ENCODE results near the gene MELTF.

The MELTF gene

GRCh38 chr3:197000211-197000610 lies 29.4 kb downstream of the MELTF start:
- H3K9ac ChIP-seq (ENCODE audit: insufficient read length, low read depth): no peak overlapping the region
- no peak for DNase-seq (ENCODE audit: low read depth, low spot score)
- no peak overlapping the region for H3K4me3 ChIP-seq (ENCODE audit: insufficient read length, low read depth)

GRCh38 chr3:196998966-196999760 lies 30.5 kb downstream of the MELTF start:
- peaks cover 8% of the 10 kb centered on the region for H3K36me3 ChIP-seq (ENCODE audit: insufficient read depth, insufficient read length, low read length)
- no peaks in the 10 kb centered on the region for H3K27me3 ChIP-seq (ENCODE audit: insufficient read depth, insufficient read length)
- no peak overlapping the region for H3K9ac ChIP-seq (ENCODE audit: insufficient read length, low read depth)
- no peak overlapping the region for H3K4me3 ChIP-seq (ENCODE audit: insufficient read length, low read depth)
- H3K9me3 ChIP-seq (ENCODE audit: insufficient read depth, low read length): no peaks in the 10 kb centered on the region
- DNase-seq (ENCODE audit: low read depth, low spot score): no peak
- no peak for TF ChIP-seq YY1 (IDR thresholded peaks at IDR 0.05; ENCODE audit: insufficient read depth, insufficient read length)
- no peak for TF ChIP-seq ZNF274 (IDR thresholded peaks at IDR 0.05; ENCODE audit: low read depth, low read length)
- TF ChIP-seq SUZ12 (IDR thresholded peaks at IDR 0.05; ENCODE audit: extremely low read depth, insufficient read depth, insufficient read length): no peak
- H3K4me1 ChIP-seq (ENCODE audit: insufficient read depth, insufficient read length): peaks cover 16% of the 10 kb centered on the region

More at GRCh38 chr3:197000211-197000610, 29.4 kb downstream of the MELTF start:
- Histone ChIP-seq H3K9me3 (ENCODE audit: insufficient read depth, low read length) (no peaks in the 10 kb centered on the region), H3K36me3 (ENCODE audit: insufficient read depth, insufficient read length, low read length) (peaks cover 18% of the 10 kb centered on the region), H3K27me3 (ENCODE audit: insufficient read depth, insufficient read length) (peaks cover 5% of the 10 kb centered on the region), H3K4me1 (ENCODE audit: insufficient read depth, insufficient read length) (peaks cover 14% of the 10 kb centered on the region)
- no peak for TF ChIP-seq YY1 (IDR thresholded peaks at IDR 0.05; ENCODE audit: insufficient read depth, insufficient read length)
- TF ChIP-seq ZNF274 (IDR thresholded peaks at IDR 0.05; ENCODE audit: low read depth, low read length): no peak
- no peak for TF ChIP-seq SUZ12 (IDR thresholded peaks at IDR 0.05; ENCODE audit: extremely low read depth, insufficient read depth, insufficient read length)

GRCh38 chr3:196997311-196997710 lies 32.3 kb downstream of the MELTF start:
- H3K27me3 ChIP-seq (ENCODE audit: insufficient read depth, insufficient read length): no peaks in the 10 kb centered on the region
- DNase-seq (ENCODE audit: low read depth, low spot score): no peak
- peaks cover 11% of the 10 kb centered on the region for H3K4me1 ChIP-seq (ENCODE audit: insufficient read depth, insufficient read length)
- H3K9ac ChIP-seq (ENCODE audit: insufficient read length, low read depth): no peak overlapping the region
- H3K9me3 ChIP-seq (ENCODE audit: insufficient read depth, low read length): no peaks in the 10 kb centered on the region
- TF ChIP-seq SUZ12 (IDR thresholded peaks at IDR 0.05; ENCODE audit: extremely low read depth, insufficient read depth, insufficient read length) (no peak), ZNF274 (IDR thresholded peaks at IDR 0.05; ENCODE audit: low read depth, low read length) (no peak), YY1 (IDR thresholded peaks at IDR 0.05; ENCODE audit: insufficient read depth, insufficient read length) (no peak)
- no peak overlapping the region for H3K4me3 ChIP-seq (ENCODE audit: insufficient read length, low read depth)
- peaks cover 5% of the 10 kb centered on the region for H3K36me3 ChIP-seq (ENCODE audit: insufficient read depth, insufficient read length, low read length)

GRCh38 chr3:196996454-196997265 lies 33.0 kb downstream of the MELTF start:
- Histone ChIP-seq H3K9me3 (ENCODE audit: insufficient read depth, low read length) (no peaks in the 10 kb centered on the region), H3K4me3 (ENCODE audit: insufficient read length, low read depth) (no peak overlapping the region), H3K27me3 (ENCODE audit: insufficient read depth, insufficient read length) (no peaks in the 10 kb centered on the region), H3K4me1 (ENCODE audit: insufficient read depth, insufficient read length) (peaks cover 11% of the 10 kb centered on the region), H3K9ac (ENCODE audit: insufficient read length, low read depth) (no peak overlapping the region), H3K36me3 (ENCODE audit: insufficient read depth, insufficient read length, low read length) (peaks cover under 1% of the 10 kb centered on the region)
- DNase-seq (ENCODE audit: low read depth, low spot score): no peak
- TF ChIP-seq ZNF274 (IDR thresholded peaks at IDR 0.05; ENCODE audit: low read depth, low read length) (no peak), YY1 (IDR thresholded peaks at IDR 0.05; ENCODE audit: insufficient read depth, insufficient read length) (no peak)

DNA sequence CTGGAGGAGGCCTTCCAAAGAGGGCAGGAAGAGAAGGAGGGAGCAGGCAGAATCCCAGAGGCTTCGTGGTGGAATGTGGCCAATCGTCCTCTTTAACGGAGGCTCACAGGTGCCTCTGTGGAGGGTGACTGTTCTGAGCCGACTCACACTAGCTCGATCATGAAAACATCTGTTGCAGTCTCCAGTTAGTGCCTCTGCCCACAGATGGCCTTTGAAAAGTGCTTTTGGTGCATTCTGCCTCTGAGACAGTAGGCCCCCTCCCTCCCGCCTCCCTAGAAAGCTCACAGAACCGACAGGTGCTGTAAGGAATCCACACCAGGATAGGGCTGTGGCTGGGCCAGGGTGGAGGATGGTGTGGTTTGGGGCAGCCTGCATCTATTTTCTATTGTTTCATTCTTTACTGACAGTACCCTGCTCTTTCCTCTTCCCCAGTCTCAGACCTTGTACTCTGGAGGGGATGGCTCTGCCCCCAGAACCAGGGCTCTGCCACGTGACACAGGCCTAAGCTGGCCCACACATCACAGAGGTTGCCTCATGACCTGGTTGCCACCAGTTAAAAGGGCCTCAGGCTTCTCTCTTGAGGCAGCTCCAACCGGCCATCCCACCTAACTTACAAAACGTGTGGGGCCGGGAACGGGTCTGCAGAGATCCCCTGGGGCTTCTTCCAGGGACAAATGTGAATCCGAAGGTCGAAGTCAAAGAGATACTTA lies 33.8 kb downstream of the MELTF start:
- Histone ChIP-seq H3K9ac (ENCODE audit: insufficient read length, low read depth) (no peak overlapping the region), H3K36me3 (ENCODE audit: insufficient read depth, insufficient read length, low read length) (no peaks in the 10 kb centered on the region), H3K4me3 (ENCODE audit: insufficient read length, low read depth) (no peak overlapping the region), H3K4me1 (ENCODE audit: insufficient read depth, insufficient read length) (peaks cover 11% of the 10 kb centered on the region), H3K27me3 (ENCODE audit: insufficient read depth, insufficient read length) (no peaks in the 10 kb centered on the region), H3K9me3 (ENCODE audit: insufficient read depth, low read length) (no peaks in the 10 kb centered on the region)
- TF ChIP-seq SUZ12 (IDR thresholded peaks at IDR 0.05; ENCODE audit: extremely low read depth, insufficient read depth, insufficient read length) (no peak), ZNF274 (IDR thresholded peaks at IDR 0.05; ENCODE audit: low read depth, low read length) (no peak), YY1 (IDR thresholded peaks at IDR 0.05; ENCODE audit: insufficient read depth, insufficient read length) (no peak)
- DNase-seq (ENCODE audit: low read depth, low spot score): no peak

DNA sequence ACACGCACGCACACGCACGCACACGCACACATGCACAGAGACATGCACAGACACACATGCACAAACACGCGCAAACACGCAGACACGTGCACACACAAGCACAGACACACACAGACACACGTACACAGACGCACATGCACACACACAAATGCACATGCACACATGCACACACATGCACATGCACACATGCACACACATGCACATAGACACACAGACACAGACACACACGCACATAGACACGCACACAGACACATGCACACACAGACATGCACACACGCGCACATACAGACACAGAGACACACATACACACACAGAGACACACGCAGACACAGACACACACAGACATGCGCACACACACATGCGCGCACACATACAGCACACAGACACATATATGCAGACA lies 34.6 kb downstream of the MELTF start:
- Histone ChIP-seq H3K36me3 (ENCODE audit: insufficient read depth, insufficient read length, low read length) (no peaks in the 10 kb centered on the region), H3K4me1 (ENCODE audit: insufficient read depth, insufficient read length) (peaks cover 11% of the 10 kb centered on the region), H3K27me3 (ENCODE audit: insufficient read depth, insufficient read length) (no peaks in the 10 kb centered on the region), H3K9me3 (ENCODE audit: insufficient read depth, low read length) (no peaks in the 10 kb centered on the region), H3K4me3 (ENCODE audit: insufficient read length, low read depth) (no peak overlapping the region), H3K9ac (ENCODE audit: insufficient read length, low read depth) (no peak overlapping the region)
- no peak for DNase-seq (ENCODE audit: low read depth, low spot score)
- TF ChIP-seq SUZ12 (IDR thresholded peaks at IDR 0.05; ENCODE audit: extremely low read depth, insufficient read depth, insufficient read length) (no peak), ZNF274 (IDR thresholded peaks at IDR 0.05; ENCODE audit: low read depth, low read length) (no peak), YY1 (IDR thresholded peaks at IDR 0.05; ENCODE audit: insufficient read depth, insufficient read length) (no peak)

Measured in NT2/D1 (cell line).